Trophoblast cell (in vitro differentiated cells and primary cell): Measurements from ENCODE around the gene KCNQ4.

Source experiments
- DNase-seq, 2 donors: peaks; one replicate each; pipeline ENCODE4 v3.0.0-alpha.2; 2016
- H2AFZ ChIP-seq: 2 replicates; pipeline ENCODE4 v1.6.1; 2013; ENCODE audit warnings: low read length, moderate library complexity, mild to moderate bottlenecking; ENCODE audit not compliant: insufficient read depth, poor library complexity
- H2AK5ac ChIP-seq: 2 replicates; pipeline ENCODE4 v1.6.1; 2013; ENCODE audit warnings: mild to moderate bottlenecking, low read length
- H2BK120ac ChIP-seq: 2 replicates; pipeline ENCODE4 v1.6.1; 2013; ENCODE audit warnings: low read length, mild to moderate bottlenecking, moderate library complexity; ENCODE audit not compliant: insufficient read depth, poor library complexity
- H2BK12ac ChIP-seq: 2 replicates; pipeline ENCODE4 v1.6.1; 2013; ENCODE audit warnings: mild to moderate bottlenecking, low read length, moderate library complexity
- H2BK5ac ChIP-seq: 2 replicates; pipeline ENCODE4 v1.6.1; 2013; ENCODE audit warnings: low read length, low read depth, moderate library complexity, mild to moderate bottlenecking; ENCODE audit not compliant: poor library complexity
- H3K14ac ChIP-seq: 2 replicates; pipeline ENCODE4 v1.6.1; 2013; ENCODE audit warnings: mild to moderate bottlenecking, low read length
- H3K18ac ChIP-seq: 2 replicates; pipeline ENCODE4 v1.6.1; 2013; ENCODE audit warnings: mild to moderate bottlenecking, low read length
- H3K23ac ChIP-seq: 2 replicates; pipeline ENCODE4 v1.6.1; 2013; ENCODE audit warnings: low read length
- H3K27ac ChIP-seq: 2 replicates; pipeline ENCODE4 v1.5.1; 2013; ENCODE audit warnings: low read depth, mild to moderate bottlenecking, inconsistent platforms, low read length, moderate library complexity
- H3K27me3 ChIP-seq: 2 replicates; pipeline ENCODE4 v1.6.1; 2013; ENCODE audit warnings: inconsistent platforms, mild to moderate bottlenecking, low read length, moderate library complexity; ENCODE audit not compliant: insufficient read depth
- H3K36me3 ChIP-seq, 2 experiments: 1 replicate in 1 of 2; 2 replicates in 1 of 2; pipeline ENCODE4 v1.6.1; 2013; ENCODE audit warnings: low read length in 2 of 2, mild to moderate bottlenecking in 2 of 2, moderate library complexity in 1 of 2; ENCODE audit not compliant: insufficient read depth in 2 of 2, control insufficient read depth in 1 of 2
- H3K4ac ChIP-seq: 2 replicates; pipeline ENCODE4 v1.6.1; 2013; ENCODE audit warnings: low read depth, mild to moderate bottlenecking, low read length, moderate library complexity
- H3K4me1 ChIP-seq, 2 experiments: 1 replicate in 1 of 2; 2 replicates in 1 of 2; pipeline ENCODE4 v1.6.1; 2013; ENCODE audit warnings: low read length in 2 of 2, mild to moderate bottlenecking in 2 of 2, moderate library complexity in 1 of 2; ENCODE audit not compliant: insufficient read depth in 2 of 2, control insufficient read depth in 1 of 2
- H3K4me2 ChIP-seq: 2 replicates; pipeline ENCODE4 v1.6.1; 2013; ENCODE audit warnings: inconsistent platforms, mild to moderate bottlenecking, low read length, moderate library complexity
- H3K4me3 ChIP-seq: 2 replicates; pipeline ENCODE4 v1.5.1; 2013; ENCODE audit warnings: mild to moderate bottlenecking, low read depth, low read length, inconsistent platforms
- H3K79me1 ChIP-seq: one replicate; pipeline ENCODE4 v1.6.1; 2013; ENCODE audit warnings: low read length
- H3K79me2 ChIP-seq: 2 replicates; pipeline ENCODE4 v1.6.1; 2013; ENCODE audit warnings: low read length, mild to moderate bottlenecking; ENCODE audit not compliant: control insufficient read depth, insufficient read depth, poor library complexity
- H3K9ac ChIP-seq: 2 replicates; pipeline ENCODE4 v1.6.1; 2013; ENCODE audit warnings: mild to moderate bottlenecking, low read length
- H3K9me3 ChIP-seq: 2 replicates; pipeline ENCODE4 v1.6.1; 2013; ENCODE audit warnings: low read depth, mild to moderate bottlenecking, control low read depth, inconsistent platforms, low read length; ENCODE audit not compliant: insufficient read depth
- H4K12ac ChIP-seq: 2 replicates; pipeline ENCODE4 v1.6.1; 2013; ENCODE audit warnings: low read depth, mild to moderate bottlenecking, low read length, moderate library complexity
- H4K8ac ChIP-seq: 2 replicates; pipeline ENCODE4 v1.6.1; 2013; ENCODE audit warnings: low read depth, mild to moderate bottlenecking, low read length, moderate library complexity
- H4K91ac ChIP-seq: one replicate; pipeline ENCODE4 v1.6.1; 2013; ENCODE audit warnings: low read depth, mild to moderate bottlenecking, low read length, moderate library complexity
- WGBS: extraction: QIAGEN DNeasy Blood & Tissue Kit; methylation state at CpG from one replicate; pipeline ENCODE4 v1.1.7; 2013; ENCODE audit warnings: missing lambda C conversion rate; ENCODE audit not compliant: insufficient read length, insufficient coverage; ENCODE audit errors: extremely low coverage; 5-methylcytosine and 5-hydroxymethylcytosine counted together

Gene KCNQ4

DNA sequence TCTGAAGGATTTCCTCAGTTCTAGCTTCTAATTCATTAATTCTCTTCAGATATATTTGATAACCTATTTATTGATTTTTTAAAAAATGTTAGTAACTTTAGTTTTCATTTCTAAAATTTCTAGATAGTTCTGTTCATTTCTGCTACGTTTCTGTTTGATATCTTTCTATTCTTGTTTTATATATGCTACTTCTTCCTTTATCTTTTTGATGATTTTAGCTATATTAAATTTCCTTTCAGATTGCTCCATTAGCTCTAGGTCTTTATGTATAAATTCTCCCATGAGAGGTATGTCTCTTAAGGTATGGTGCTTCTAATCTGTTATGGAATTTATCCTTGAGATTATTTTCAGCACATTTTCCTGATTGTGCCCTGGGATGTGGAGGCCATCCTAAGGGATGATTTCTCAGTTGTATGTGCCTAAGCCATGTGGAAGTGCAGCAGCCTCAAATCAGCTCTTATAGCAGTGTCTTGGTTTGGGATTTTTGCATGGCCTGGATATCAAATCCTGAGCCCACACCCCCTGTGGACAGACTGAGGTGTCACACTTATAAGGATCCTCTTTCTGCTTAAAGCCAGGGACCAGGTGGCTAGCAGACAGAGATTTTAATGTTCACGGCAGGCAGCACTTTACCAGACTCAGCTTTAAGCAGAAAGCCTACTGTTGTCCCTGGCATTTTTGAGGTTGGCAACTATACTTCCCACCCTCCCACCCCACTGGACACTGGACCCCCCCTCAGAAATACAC, 6.2 kb upstream of the KCNQ4 start:
- no peak overlapping the region for H3K4me3 ChIP-seq
- H2AK5ac ChIP-seq, result no peak overlapping the region
- no peak overlapping the region for H2AFZ ChIP-seq
- no peak for DNase-seq
- no peak overlapping the region for H4K12ac ChIP-seq
- H4K8ac ChIP-seq, result no peak overlapping the region
- no peak overlapping the region for H3K23ac ChIP-seq
- peaks cover 5% of the 10 kb centered on the region for H3K27me3 ChIP-seq
- H3K4ac ChIP-seq, result no peak overlapping the region
- H2BK12ac ChIP-seq, result no peak overlapping the region
- no peaks in the 10 kb centered on the region for H3K79me1 ChIP-seq
- H3K27ac ChIP-seq, result no peak overlapping the region
- no peak overlapping the region for H2BK120ac ChIP-seq
- H3K9ac ChIP-seq, result no peak overlapping the region
- peaks cover 4% of the 10 kb centered on the region for H3K9me3 ChIP-seq
- WGBS, result no CpG with 5 or more reads among the region's 2 CpGs
- H4K91ac ChIP-seq, result no peak overlapping the region
- no peak overlapping the region for H3K14ac ChIP-seq
- no peaks in the 10 kb centered on the region for H3K4me1 ChIP-seq
- no peak overlapping the region for H2BK5ac ChIP-seq
- no peak overlapping the region for H3K18ac ChIP-seq
- H3K4me2 ChIP-seq, result no peak overlapping the region
- H3K79me2 ChIP-seq, result no peaks in the 10 kb centered on the region
- H3K36me3 ChIP-seq, result peaks cover 3% of the 10 kb centered on the region in 2 experiments

GRCh38 chr1:40780678-40781607, 2.6 kb upstream of the KCNQ4 start:
- Histone ChIP-seq H3K23ac (no peak overlapping the region), H3K9me3 (peaks cover 12% of the 10 kb centered on the region), H3K14ac (no peak overlapping the region), H3K18ac (no peak overlapping the region), H3K27ac (no peak overlapping the region), H3K4me3 (no peak overlapping the region), H4K91ac (no peak overlapping the region), H2BK120ac (no peak overlapping the region), H4K8ac (no peak overlapping the region), H4K12ac (no peak overlapping the region), H2AFZ (no peak overlapping the region), H3K36me3 (peaks cover 3% of the 10 kb centered on the region in 2 experiments), H3K27me3 (peaks cover 31% of the 10 kb centered on the region), H2BK5ac (no peak overlapping the region), H3K79me1 (no peaks in the 10 kb centered on the region), H2BK12ac (no peak overlapping the region), H2AK5ac (no peak overlapping the region), H3K79me2 (no peaks in the 10 kb centered on the region), H3K9ac (no peak overlapping the region), H3K4me1 (peaks cover 8 to 9% of the 10 kb centered on the region in 2 experiments), H3K4ac (no peak overlapping the region), H3K4me2 (no peak overlapping the region)
- no CpG with 5 or more reads among the region's 11 CpGs for WGBS
- peak in 1 of 2 donors; percentile 31 for DNase-seq

- no peak overlapping the region for H3K14ac ChIP-seq
- no peak overlapping the region for H2BK120ac ChIP-seq
- no peak overlapping the region for H4K8ac ChIP-seq
- no peak overlapping the region for H3K9ac ChIP-seq
- no peak overlapping the region for H3K18ac ChIP-seq
- H2BK5ac ChIP-seq, result no peak overlapping the region
- WGBS, result no CpG with 5 or more reads among the region's 2 CpGs
- peaks cover 8 to 9% of the 10 kb centered on the region in 2 experiments for H3K4me1 ChIP-seq
- no peak overlapping the region for H3K4ac ChIP-seq
- H3K4me2 ChIP-seq, result no peak overlapping the region
- H3K27ac ChIP-seq, result no peak overlapping the region
- H3K79me2 ChIP-seq, result no peaks in the 10 kb centered on the region
- no peak for DNase-seq
- peaks cover 31% of the 10 kb centered on the region for H3K27me3 ChIP-seq
- no peak overlapping the region for H2AK5ac ChIP-seq
- no peak overlapping the region for H3K4me3 ChIP-seq
- no peak overlapping the region for H4K91ac ChIP-seq
- H4K12ac ChIP-seq, result no peak overlapping the region
- H3K23ac ChIP-seq, result no peak overlapping the region
- H3K9me3 ChIP-seq, result peaks cover 8% of the 10 kb centered on the region
- H3K79me1 ChIP-seq, result no peaks in the 10 kb centered on the region
- H2BK12ac ChIP-seq, result no peak overlapping the region
- no peaks in the 10 kb centered on the region for H3K36me3 ChIP-seq
- H2AFZ ChIP-seq, result no peak overlapping the region
These were observed 2.0 kb upstream of the KCNQ4 start for GRCh38 chr1:40781608-40781971.

- Histone ChIP-seq H3K4me2 (peak overlapping the region; percentile 30), H4K12ac (no peak overlapping the region), H3K4me1 (peaks cover 8 to 9% of the 10 kb centered on the region in 2 experiments), H3K4ac (no peak overlapping the region), H3K36me3 (no peaks in the 10 kb centered on the region), H3K23ac (no peak overlapping the region), H3K27ac (no peak overlapping the region), H3K27me3 (peaks cover 31% of the 10 kb centered on the region), H2AFZ (no peak overlapping the region), H4K91ac (no peak overlapping the region), H3K18ac (no peak overlapping the region), H2BK5ac (no peak overlapping the region), H2AK5ac (no peak overlapping the region), H4K8ac (no peak overlapping the region), H2BK120ac (no peak overlapping the region), H3K79me1 (no peaks in the 10 kb centered on the region), H3K14ac (no peak overlapping the region), H3K79me2 (no peaks in the 10 kb centered on the region), H3K9me3 (peaks cover 8% of the 10 kb centered on the region), H3K9ac (no peak overlapping the region), H3K4me3 (no peak overlapping the region), H2BK12ac (no peak overlapping the region)
- DNase-seq, result no peak
- whole genome bisulfite sequencing, result no CpG with 5 or more reads among the region's 20 CpGs
These were observed 1.1 kb upstream of the KCNQ4 start for GRCh38 chr1:40782371-40782956.
